ENCODE data around the gene CAMSAP1. TPM values are rescaled to one million over a fixed set of nuclear protein-coding genes. Genes with fewer than 3 reads are reported as not detected.
"Not testable (repeated sequence)": the region's sequence is repeated elsewhere in the genome, so short reads cannot be mapped to it uniquely, and the experiment has no call there.

CAMSAP1 gene
- polyA plus RNA-seq, 1 donor = 9.8 TPM

DNA sequence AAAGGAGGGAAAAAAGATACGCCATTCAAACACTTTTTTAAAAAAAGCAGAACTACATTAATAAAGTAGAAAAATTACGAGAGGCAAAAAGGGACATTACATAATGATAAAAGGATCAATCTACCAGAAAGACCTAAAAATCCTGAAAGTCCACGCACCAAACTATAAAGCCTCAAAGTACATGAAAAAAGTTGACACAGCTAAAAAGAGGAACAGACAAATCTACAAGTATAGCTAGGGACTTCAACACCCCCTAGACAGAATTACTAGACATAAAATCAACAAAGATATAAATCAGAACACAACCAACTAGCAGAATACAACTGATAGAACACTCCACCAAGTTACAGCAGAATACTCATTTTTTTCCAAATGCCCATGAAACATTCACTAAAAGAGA lies 11.1 kb downstream of the CAMSAP1 start:
- 100% methylated on average over 1 of the region's 3 CpGs for WGBS (ENCODE audit: insufficient coverage, low lambda C conversion rate)
- H3K4me3 ChIP-seq (ENCODE audit: low read length) = no peak overlapping the region
- H3K27ac ChIP-seq (ENCODE audit: low read length) = no peak overlapping the region
- H3K9me3 ChIP-seq (ENCODE audit: control insufficient read depth, low read depth, low read length) = peaks cover 3% of the 10 kb centered on the region
- H3K27me3 ChIP-seq (ENCODE audit: control insufficient read depth, insufficient read depth, low read length) = no peaks in the 10 kb centered on the region
- no peak for DNase-seq
- no peaks in the 10 kb centered on the region for H3K4me1 ChIP-seq (ENCODE audit: control insufficient read depth, insufficient read depth, low read length)
- H3K36me3 ChIP-seq (ENCODE audit: control insufficient read depth, insufficient read depth, low read length) = no peaks in the 10 kb centered on the region

DNA sequence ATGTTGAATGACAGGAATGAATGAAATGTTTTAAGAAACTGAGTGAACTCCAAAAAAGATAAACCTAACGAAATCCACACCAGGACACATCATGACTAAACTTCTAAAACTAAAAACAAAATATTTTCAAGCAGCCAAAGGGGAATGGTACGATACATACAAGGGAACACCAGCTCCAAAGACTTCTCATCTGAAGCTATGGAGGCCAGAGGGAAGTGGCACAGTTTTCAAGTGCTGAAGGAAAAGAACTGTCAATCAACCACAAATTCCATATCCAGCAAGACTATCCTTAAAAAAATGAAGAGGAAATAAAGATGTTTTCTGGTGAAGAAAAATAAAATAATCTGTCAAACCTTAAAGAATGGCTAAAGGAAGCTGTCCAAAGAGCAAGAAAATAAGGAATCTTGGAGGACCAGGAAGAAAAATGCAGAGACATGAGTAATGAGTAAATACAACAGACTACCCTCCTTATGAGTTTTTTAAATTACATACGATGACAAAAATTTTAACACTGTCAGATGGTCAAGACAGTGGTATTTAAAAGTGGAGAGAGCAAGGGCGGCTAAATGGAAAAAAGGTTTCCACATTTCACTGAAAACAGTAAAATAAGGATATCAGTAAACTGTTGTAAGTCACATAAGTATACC lies 12.0 kb downstream of the CAMSAP1 start:
- Histone ChIP-seq H3K4me1 (ENCODE audit: control insufficient read depth, insufficient read depth, low read length) (no peaks in the 10 kb centered on the region), H3K9me3 (ENCODE audit: control insufficient read depth, low read depth, low read length) (no peaks in the 10 kb centered on the region), H3K4me3 (ENCODE audit: low read length) (no peak overlapping the region), H3K36me3 (ENCODE audit: control insufficient read depth, insufficient read depth, low read length) (no peaks in the 10 kb centered on the region), H3K27ac (ENCODE audit: low read length) (no peak overlapping the region), H3K27me3 (ENCODE audit: control insufficient read depth, insufficient read depth, low read length) (no peaks in the 10 kb centered on the region)
- no peak for DNase-seq
- 91% methylated on average over 4 of the region's 4 CpGs for whole genome bisulfite sequencing (ENCODE audit: insufficient coverage, low lambda C conversion rate)

DNA sequence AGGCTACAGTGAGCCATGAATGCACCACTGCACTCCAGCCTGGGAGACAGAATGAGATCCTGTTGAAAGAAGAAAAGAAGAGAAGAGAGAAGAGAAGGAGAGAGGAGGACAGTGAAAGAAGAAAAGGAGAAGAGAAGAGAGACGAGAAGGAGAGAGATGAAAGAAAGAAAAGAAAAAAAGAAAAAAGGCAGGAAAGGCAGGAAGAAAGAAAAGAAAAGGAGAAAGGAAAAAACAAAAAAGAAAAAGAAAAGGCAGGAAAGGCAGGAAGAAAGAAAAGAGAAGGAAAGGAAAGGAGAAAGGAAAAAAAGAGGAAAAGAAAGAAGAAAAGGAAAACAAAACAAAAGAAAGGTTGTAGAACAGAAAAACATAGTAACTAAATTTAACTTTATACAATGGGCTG lies 14.2 kb downstream of the CAMSAP1 start:
- Histone ChIP-seq H3K9me3 (ENCODE audit: control insufficient read depth, low read depth, low read length) (no peaks in the 10 kb centered on the region), H3K4me3 (ENCODE audit: low read length) (no peak overlapping the region)
- WGBS (ENCODE audit: insufficient coverage, low lambda C conversion rate) = 97% methylated on average over 1 of the region's 1 CpG

DNA sequence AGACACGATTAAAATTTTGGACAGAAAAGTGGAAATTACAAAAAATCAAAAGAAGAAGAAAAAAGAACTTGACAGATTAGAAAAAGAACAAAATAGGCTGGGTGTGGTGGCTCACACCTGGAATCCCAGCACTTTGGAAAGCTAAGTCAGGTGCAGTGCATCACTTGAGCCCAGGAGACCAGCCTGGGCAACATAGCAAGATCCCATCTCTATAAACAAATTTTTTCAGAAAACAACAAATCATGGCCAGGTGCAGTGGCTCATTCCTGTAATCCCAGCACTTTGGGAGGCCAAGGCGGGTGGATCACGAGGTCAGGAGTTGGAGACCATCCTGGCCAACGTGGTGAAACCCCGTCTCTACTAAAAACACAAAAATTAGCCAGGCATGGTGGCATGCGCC lies 15.0 kb downstream of the CAMSAP1 start:
- not testable (repeated sequence) for H3K4me3 ChIP-seq (ENCODE audit: low read length); H3K27ac ChIP-seq (ENCODE audit: low read length); H3K36me3 ChIP-seq (ENCODE audit: control insufficient read depth, insufficient read depth, low read length); H3K4me1 ChIP-seq (ENCODE audit: control insufficient read depth, insufficient read depth, low read length); H3K27me3 ChIP-seq (ENCODE audit: control insufficient read depth, insufficient read depth, low read length); H3K9me3 ChIP-seq (ENCODE audit: control insufficient read depth, low read depth, low read length); DNase-seq
- WGBS (ENCODE audit: insufficient coverage, low lambda C conversion rate) = 88% methylated on average over 1 of the region's 6 CpGs

More for the DNA sequence above, 14.2 kb downstream of the CAMSAP1 start:
- H3K36me3 ChIP-seq (ENCODE audit: control insufficient read depth, insufficient read depth, low read length) = no peaks in the 10 kb centered on the region
- no peak overlapping the region for H3K27ac ChIP-seq (ENCODE audit: low read length)
- no peak for DNase-seq
- no peaks in the 10 kb centered on the region for H3K4me1 ChIP-seq (ENCODE audit: control insufficient read depth, insufficient read depth, low read length)
- H3K27me3 ChIP-seq (ENCODE audit: control insufficient read depth, insufficient read depth, low read length) = no peaks in the 10 kb centered on the region

DNA sequence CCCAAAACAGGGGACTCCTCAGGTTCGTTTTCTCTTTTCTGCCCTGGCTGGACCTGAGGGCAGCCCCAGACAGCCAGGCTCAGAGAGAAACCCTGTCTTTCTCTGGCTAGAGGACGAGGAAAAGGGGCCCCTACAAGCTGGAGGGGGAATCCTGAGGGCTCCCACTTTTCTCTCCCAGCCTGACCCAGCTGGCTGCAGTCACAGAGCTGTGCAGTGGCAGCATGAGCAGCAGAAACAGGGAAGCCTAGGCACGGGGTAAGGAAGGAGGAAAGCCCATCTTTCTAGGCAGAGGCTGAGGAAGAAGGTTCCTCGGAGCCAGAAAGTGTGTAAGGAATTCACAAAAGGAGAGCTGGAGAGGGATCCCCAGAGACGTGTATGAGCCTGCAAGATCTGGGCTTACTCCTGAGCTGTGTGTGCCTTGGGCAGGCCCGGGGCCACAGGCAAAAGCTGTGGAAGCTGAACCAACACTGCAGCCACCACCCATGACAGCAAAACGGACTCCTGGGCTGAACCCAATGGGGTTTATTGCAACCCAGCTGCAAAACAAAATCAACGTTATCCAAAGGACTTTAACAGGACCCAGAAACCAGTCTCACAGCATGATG lies 16.2 kb downstream of the CAMSAP1 start:
- H3K36me3 ChIP-seq (ENCODE audit: control insufficient read depth, insufficient read depth, low read length) = no peaks in the 10 kb centered on the region
- no peaks in the 10 kb centered on the region for H3K9me3 ChIP-seq (ENCODE audit: control insufficient read depth, low read depth, low read length)
- no CpG with 5 or more reads among the region's 8 CpGs for WGBS (ENCODE audit: insufficient coverage, low lambda C conversion rate)
- H3K27ac ChIP-seq (ENCODE audit: low read length) = no peak overlapping the region
- DNase-seq = no peak
- H3K4me1 ChIP-seq (ENCODE audit: control insufficient read depth, insufficient read depth, low read length) = no peaks in the 10 kb centered on the region
- no peaks in the 10 kb centered on the region for H3K27me3 ChIP-seq (ENCODE audit: control insufficient read depth, insufficient read depth, low read length)
- no peak overlapping the region for H3K4me3 ChIP-seq (ENCODE audit: low read length)

DNA sequence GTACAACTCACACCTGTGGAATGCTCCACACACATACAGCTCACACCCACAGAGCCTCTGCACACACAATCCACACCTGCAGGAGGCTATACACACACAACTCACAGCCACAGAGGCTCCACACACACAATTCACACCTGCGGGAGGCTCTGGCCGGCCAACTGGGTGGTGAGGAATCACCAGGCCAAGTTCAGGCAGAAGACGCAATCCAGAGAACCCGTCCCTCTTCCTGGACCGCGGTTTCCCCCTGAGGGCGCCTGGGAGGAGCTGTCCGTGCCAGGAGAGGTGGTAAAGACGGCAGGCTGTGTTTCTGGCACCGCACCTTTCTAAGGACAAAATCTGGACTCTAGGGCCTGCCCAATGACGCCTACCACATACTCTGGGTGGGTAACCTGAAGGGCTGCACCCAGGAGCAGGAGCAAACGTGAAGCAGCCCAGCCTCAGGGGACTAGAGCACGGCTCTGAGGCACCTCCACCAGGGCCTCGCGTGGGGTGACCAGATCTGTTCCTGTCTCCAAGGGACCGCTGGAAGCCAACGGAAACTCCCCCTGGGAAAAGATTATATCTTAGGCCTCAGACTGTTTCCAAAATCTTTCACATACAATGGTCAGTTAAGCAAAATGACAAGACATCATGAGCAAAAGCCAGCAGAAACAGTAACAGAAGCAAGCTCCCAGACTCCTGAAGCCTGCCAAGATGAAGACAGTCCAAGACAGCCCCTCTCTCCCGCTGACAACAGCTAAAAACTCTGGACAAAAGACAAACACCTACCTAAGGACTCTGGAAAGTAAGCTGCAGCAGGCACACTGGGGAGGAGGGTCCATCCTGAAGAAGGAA lies 16.9 kb downstream of the CAMSAP1 start:
- no CpG with 5 or more reads among the region's 18 CpGs for WGBS (ENCODE audit: insufficient coverage, low lambda C conversion rate)
- DNase-seq = no peak
- H3K36me3 ChIP-seq (ENCODE audit: control insufficient read depth, insufficient read depth, low read length) = no peaks in the 10 kb centered on the region

DNA sequence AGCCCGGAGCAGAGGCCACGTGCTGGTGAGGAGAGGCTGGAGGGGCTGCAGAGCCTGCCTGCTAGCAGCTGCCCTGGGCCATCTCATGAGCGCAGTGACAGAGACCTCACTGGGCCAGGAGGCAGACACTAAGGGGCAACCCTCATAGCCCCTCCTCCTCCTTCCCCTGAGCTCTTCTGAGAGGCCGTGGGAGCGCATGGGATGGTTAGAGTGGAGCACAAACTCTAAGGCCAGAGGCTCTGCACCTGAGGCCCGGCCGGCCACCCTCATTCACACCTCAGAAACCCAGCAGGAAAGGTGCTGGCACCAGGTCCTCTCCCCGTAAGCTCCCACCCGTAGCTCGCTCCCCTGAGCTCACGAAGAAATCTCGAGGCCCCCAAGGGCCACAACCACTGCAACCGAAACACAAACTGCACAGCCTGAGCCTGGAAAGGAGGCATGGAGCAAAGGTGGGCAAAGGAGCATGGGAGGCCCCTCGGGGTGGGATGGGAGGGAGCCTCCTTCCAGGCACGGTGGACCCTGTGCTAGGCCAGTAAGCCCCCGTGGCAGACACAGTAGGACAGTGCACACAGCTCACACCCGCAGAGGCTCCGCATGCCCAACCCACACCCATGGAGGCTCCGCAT lies 17.7 kb downstream of the CAMSAP1 start:
- H3K36me3 ChIP-seq (ENCODE audit: control insufficient read depth, insufficient read depth, low read length) = no peaks in the 10 kb centered on the region
- no peaks in the 10 kb centered on the region for H3K4me1 ChIP-seq (ENCODE audit: control insufficient read depth, insufficient read depth, low read length)
- no peak for DNase-seq
- WGBS (ENCODE audit: insufficient coverage, low lambda C conversion rate) = no CpG with 5 or more reads among the region's 19 CpGs
- H3K27me3 ChIP-seq (ENCODE audit: control insufficient read depth, insufficient read depth, low read length) = no peaks in the 10 kb centered on the region
- H3K27ac ChIP-seq (ENCODE audit: low read length) = no peak overlapping the region
- no peaks in the 10 kb centered on the region for H3K9me3 ChIP-seq (ENCODE audit: control insufficient read depth, low read depth, low read length)
- no peak overlapping the region for H3K4me3 ChIP-seq (ENCODE audit: low read length)

More for the DNA sequence above, 16.9 kb downstream of the CAMSAP1 start:
- Histone ChIP-seq H3K4me3 (ENCODE audit: low read length) (no peak overlapping the region), H3K4me1 (ENCODE audit: control insufficient read depth, insufficient read depth, low read length) (no peaks in the 10 kb centered on the region), H3K27ac (ENCODE audit: low read length) (no peak overlapping the region), H3K9me3 (ENCODE audit: control insufficient read depth, low read depth, low read length) (no peaks in the 10 kb centered on the region), H3K27me3 (ENCODE audit: control insufficient read depth, insufficient read depth, low read length) (no peaks in the 10 kb centered on the region)

DNA sequence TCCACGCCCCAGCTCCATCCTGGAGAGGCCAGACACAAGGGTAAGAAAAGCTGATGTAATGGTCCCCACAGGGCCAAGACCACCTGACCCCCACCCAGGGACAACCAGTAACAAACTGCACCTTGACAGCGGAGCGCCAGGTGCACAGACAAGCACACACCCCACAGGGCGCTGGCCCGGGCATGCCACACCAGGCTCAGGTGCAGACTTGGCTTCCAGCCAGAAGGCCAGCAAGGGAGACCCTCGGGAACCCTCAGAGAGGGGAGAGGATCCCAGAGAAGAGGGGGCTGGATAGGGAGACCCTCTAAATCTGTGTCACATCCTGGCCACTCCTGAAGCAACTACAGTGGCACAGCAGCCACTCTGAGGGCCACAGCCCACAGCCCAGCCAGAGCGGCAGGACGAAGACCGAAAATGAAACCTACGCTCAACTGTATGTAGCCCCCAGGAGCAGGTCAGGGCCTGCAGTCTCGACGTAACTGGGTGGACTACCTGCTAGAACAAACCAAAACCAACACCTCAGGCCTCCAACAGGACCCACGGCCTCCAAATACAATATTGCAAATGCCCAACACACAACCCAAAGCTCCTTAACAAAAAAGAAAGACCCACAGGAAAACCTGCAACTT lies 18.5 kb downstream of the CAMSAP1 start:
- no peak for DNase-seq
- H3K4me3 ChIP-seq (ENCODE audit: low read length) = no peak overlapping the region
- H3K9me3 ChIP-seq (ENCODE audit: control insufficient read depth, low read depth, low read length) = no peaks in the 10 kb centered on the region
- no CpG with 5 or more reads among the region's 13 CpGs for WGBS (ENCODE audit: insufficient coverage, low lambda C conversion rate)
- no peak overlapping the region for H3K27ac ChIP-seq (ENCODE audit: low read length)
- H3K4me1 ChIP-seq (ENCODE audit: control insufficient read depth, insufficient read depth, low read length) = no peaks in the 10 kb centered on the region
- no peaks in the 10 kb centered on the region for H3K27me3 ChIP-seq (ENCODE audit: control insufficient read depth, insufficient read depth, low read length)
- H3K36me3 ChIP-seq (ENCODE audit: control insufficient read depth, insufficient read depth, low read length) = no peaks in the 10 kb centered on the region

DNA sequence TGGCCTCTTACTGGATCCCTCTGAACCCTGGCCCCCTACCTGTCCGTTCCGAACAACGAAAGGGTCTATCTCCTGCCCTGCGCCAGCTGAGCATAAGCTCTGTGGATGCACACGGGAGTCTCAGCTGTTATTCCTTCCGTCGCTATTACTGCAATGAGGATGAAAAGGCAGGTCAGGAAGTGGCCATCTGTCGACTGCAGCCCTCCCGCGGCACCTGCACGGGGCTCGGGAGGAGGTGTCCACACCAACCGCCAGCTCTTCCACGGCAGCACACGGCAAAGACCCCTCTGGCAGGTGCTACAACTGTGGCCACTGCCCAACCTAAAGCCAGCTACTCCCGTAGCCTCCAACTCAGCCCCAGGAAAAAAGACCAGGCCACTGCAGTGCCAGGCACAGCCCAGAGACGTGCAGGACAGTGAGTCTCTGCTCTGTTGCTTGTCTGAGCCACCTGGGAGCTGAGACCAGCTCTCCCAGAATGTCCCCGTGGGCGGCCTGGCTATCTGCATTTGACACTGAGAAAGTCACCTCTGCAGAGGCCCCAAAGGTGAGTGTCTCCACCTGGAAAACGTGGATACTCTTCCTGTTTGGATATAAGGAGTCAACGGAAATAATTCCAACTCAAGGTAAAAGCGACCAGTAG lies 19.1 kb downstream of the CAMSAP1 start:
- H3K9me3 ChIP-seq (ENCODE audit: control insufficient read depth, low read depth, low read length) = no peaks in the 10 kb centered on the region
- no peak for DNase-seq
- no CpG with 5 or more reads among the region's 22 CpGs for WGBS (ENCODE audit: insufficient coverage, low lambda C conversion rate)
- H3K27ac ChIP-seq (ENCODE audit: low read length) = no peak overlapping the region
- H3K4me1 ChIP-seq (ENCODE audit: control insufficient read depth, insufficient read depth, low read length) = no peaks in the 10 kb centered on the region
- no peaks in the 10 kb centered on the region for H3K36me3 ChIP-seq (ENCODE audit: control insufficient read depth, insufficient read depth, low read length)
- no peaks in the 10 kb centered on the region for H3K27me3 ChIP-seq (ENCODE audit: control insufficient read depth, insufficient read depth, low read length)
- H3K4me3 ChIP-seq (ENCODE audit: low read length) = no peak overlapping the region

All from large intestine (tissue), 3 donors.